Astrocyte (in vitro differentiated cells and primary cell): ENCODE measurements around the gene ARHGAP24.

ENCODE experiments used
- EZH2 ChIP-seq: IDR thresholded peaks from 2 replicates; pipeline ENCODE4 v1.6.1; 2012; ENCODE audit warnings: mild to moderate bottlenecking, low read length, inconsistent platforms; ENCODE audit not compliant: insufficient read depth
- TF ChIP-seq, protein P1 (sequence below): IDR thresholded peaks from 2 replicates; pipeline ENCODE4 v1.5.1; 2011; ENCODE audit warnings: low read depth, mild to moderate bottlenecking, inconsistent platforms, low read length, moderate library complexity; ENCODE audit not compliant: insufficient read depth

DNA sequence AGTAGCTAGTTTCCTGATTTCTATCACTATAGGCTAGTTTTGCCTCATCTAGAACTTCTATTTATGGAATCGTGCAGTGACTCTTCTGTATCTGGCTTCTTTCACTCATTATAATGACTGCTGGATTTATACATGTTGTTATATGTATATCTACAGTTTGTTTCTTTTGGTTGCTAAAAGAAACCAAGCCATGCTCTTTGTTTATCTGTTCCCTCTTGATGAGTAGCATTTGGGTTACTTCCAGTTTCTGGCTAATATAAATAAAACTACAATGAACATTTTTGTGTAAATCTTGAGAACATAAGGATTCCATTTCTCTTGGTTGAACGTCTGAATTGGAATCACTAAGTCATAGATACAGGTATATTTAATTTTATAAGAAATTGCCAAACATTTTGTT lies 73.9 kb downstream of the ARHGAP24 start:
- TF ChIP-seq, protein P1, sequence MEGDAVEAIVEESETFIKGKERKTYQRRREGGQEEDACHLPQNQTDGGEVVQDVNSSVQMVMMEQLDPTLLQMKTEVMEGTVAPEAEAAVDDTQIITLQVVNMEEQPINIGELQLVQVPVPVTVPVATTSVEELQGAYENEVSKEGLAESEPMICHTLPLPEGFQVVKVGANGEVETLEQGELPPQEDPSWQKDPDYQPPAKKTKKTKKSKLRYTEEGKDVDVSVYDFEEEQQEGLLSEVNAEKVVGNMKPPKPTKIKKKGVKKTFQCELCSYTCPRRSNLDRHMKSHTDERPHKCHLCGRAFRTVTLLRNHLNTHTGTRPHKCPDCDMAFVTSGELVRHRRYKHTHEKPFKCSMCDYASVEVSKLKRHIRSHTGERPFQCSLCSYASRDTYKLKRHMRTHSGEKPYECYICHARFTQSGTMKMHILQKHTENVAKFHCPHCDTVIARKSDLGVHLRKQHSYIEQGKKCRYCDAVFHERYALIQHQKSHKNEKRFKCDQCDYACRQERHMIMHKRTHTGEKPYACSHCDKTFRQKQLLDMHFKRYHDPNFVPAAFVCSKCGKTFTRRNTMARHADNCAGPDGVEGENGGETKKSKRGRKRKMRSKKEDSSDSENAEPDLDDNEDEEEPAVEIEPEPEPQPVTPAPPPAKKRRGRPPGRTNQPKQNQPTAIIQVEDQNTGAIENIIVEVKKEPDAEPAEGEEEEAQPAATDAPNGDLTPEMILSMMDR = no peak
- no peak for TF ChIP-seq EZH2
